HepG2 (cell line): Measurements from ENCODE around the gene HSD3B7. TPM values are rescaled to one million over a fixed set of nuclear protein-coding genes. Genes with fewer than 3 reads are reported as not detected.

ENCODE experiments used
- ADNP ChIP-seq: sonication (generic); formaldehyde crosslinking; IDR thresholded peaks from 2 replicates; pipeline ENCODE4 v1.4.0; 2020; ENCODE audit warnings: missing genetic modification reagents
- DMAP1 ChIP-seq: IDR thresholded peaks from 2 replicates; pipeline ENCODE4 v1.6.1; 2016
- DZIP1 ChIP-seq: sonication (generic); formaldehyde crosslinking; IDR thresholded peaks from 2 replicates; pipeline ENCODE4 v1.5.0; 2020; ENCODE audit warnings: mild to moderate bottlenecking, missing genetic modification reagents
- ETS1 ChIP-seq: sonication (generic); formaldehyde crosslinking; IDR thresholded peaks from 2 replicates; pipeline ENCODE4 v1.4.0; 2020; ENCODE audit warnings: missing genetic modification reagents
- FOXA3 ChIP-seq: IDR thresholded peaks from 2 replicates; pipeline ENCODE4 v1.6.1; 2016; ENCODE audit warnings: missing genetic modification reagents, missing compliant biosample characterization
- FOXC1 ChIP-seq: sonication (generic); formaldehyde crosslinking; IDR thresholded peaks from 2 replicates; pipeline ENCODE4 v1.8.0; 2022; ENCODE audit warnings: mild to moderate bottlenecking, missing genetic modification reagents, borderline replicate concordance
- HNRNPUL1 ChIP-seq: fragments of 200-400 bp; formaldehyde crosslinking; IDR thresholded peaks from 2 replicates; pipeline ENCODE4 v1.6.1; 2017; ENCODE audit warnings: low read depth, mild to moderate bottlenecking, low read length, moderate library complexity
- IRX3 ChIP-seq: sonication (generic); formaldehyde crosslinking; IDR thresholded peaks from 2 replicates; pipeline ENCODE4 v1.8.1; 2023; ENCODE audit warnings: mild to moderate bottlenecking, low read depth, missing genetic modification reagents, borderline replicate concordance
- ISL2 ChIP-seq: sonication (generic); formaldehyde crosslinking; IDR thresholded peaks from 2 replicates; pipeline ENCODE4 v1.5.0; 2020; ENCODE audit warnings: missing genetic modification reagents
- MAFK ChIP-seq, 2 experiments: IDR thresholded peaks in 1 of 2; conservative IDR thresholded peaks in 1 of 2; 2 replicates each; pipeline ENCODE4 v1.6.1; 2011; ENCODE audit warnings: improper control_type of control experiment in 2 of 2, low read length in 2 of 2
- NCOA2 ChIP-seq: sonication (generic); formaldehyde crosslinking; IDR thresholded peaks from 2 replicates; pipeline ENCODE4 v1.8.0; 2022; ENCODE audit warnings: inconsistent platforms
- NPAS2 ChIP-seq: sonication (generic); formaldehyde crosslinking; IDR thresholded peaks from 2 replicates; pipeline ENCODE4 v1.8.0; 2022; ENCODE audit warnings: mild to moderate bottlenecking, missing genetic modification reagents, borderline replicate concordance
- PHB2 ChIP-seq: fragments of 450-650 bp; IDR thresholded peaks from 2 replicates; pipeline ENCODE4 v1.6.1; 2018; ENCODE audit not compliant: partially characterized antibody
- PHF5A ChIP-seq: IDR thresholded peaks from one replicate; pipeline ENCODE4 v1.6.1; 2018; ENCODE audit warnings: low read depth, missing genetic modification reagents; ENCODE audit not compliant: unreplicated experiment
- RBFOX2 ChIP-seq: fragments of 200-400 bp; formaldehyde crosslinking; IDR thresholded peaks from 2 replicates; pipeline ENCODE4 v1.6.1; 2017; ENCODE audit warnings: low read depth, mild to moderate bottlenecking, low read length
- RFX1 ChIP-seq: fragments of 450-650 bp; IDR thresholded peaks from 2 replicates; pipeline ENCODE4 v1.6.1; 2017
- RXRB ChIP-seq: IDR thresholded peaks from 2 replicates; pipeline ENCODE4 v1.6.1; 2016; ENCODE audit warnings: borderline replicate concordance, missing genetic modification reagents, missing compliant biosample characterization
- SETDB1 ChIP-seq: sonication (generic); formaldehyde crosslinking; IDR thresholded peaks from 2 replicates; pipeline ENCODE4 v1.5.1; 2020; ENCODE audit warnings: missing genetic modification reagents, mild to moderate bottlenecking, borderline replicate concordance
- TBP ChIP-seq: sonication (generic); formaldehyde crosslinking; IDR thresholded peaks from 2 replicates; pipeline ENCODE4 v1.5.0; 2020; ENCODE audit warnings: missing genetic modification reagents
- TOE1 ChIP-seq: sonication (generic); formaldehyde crosslinking; IDR thresholded peaks from 2 replicates; pipeline ENCODE4 v1.4.0; 2020; ENCODE audit warnings: mild to moderate bottlenecking, missing genetic modification reagents
- ZNF292 ChIP-seq: sonication (generic); formaldehyde crosslinking; IDR thresholded peaks from 2 replicates; pipeline ENCODE4 v1.8.1; 2022; ENCODE audit warnings: mild to moderate bottlenecking, low read depth, missing genetic modification reagents, borderline replicate concordance
- ZNF335 ChIP-seq: sonication (generic); formaldehyde crosslinking; IDR thresholded peaks from 2 replicates; pipeline ENCODE4 v1.4.0; 2020; ENCODE audit warnings: missing genetic modification reagents
- ZNF530 ChIP-seq: sonication (generic); formaldehyde crosslinking; IDR thresholded peaks from 2 replicates; pipeline ENCODE4 v1.5.0; 2020; ENCODE audit warnings: low read depth, mild to moderate bottlenecking, missing genetic modification reagents
- polyA plus RNA-seq, 8 experiments: library from polyadenylated mRNA; depleted of rRNA in 3 of 8; stranded (reverse) in 7 of 8; unstranded in 1 of 8; fragments of >200 nt; fragmentation: Illumina TruSeq in 4 of 8; extraction: Trizol in 4 of 8; gene quantifications; 2 replicates each; pipeline versions ENCODE4 v1.2.1 to v1.2.3, GENCODE V29; 2011 to 2016; ENCODE audit warnings: low read depth in 4 of 8, missing spikeins in 1 of 8, mixed read lengths in 1 of 8; ENCODE audit not compliant: insufficient read depth in 1 of 8
- total RNA-seq, 5 experiments: library from RNA; depleted of rRNA; stranded (reverse); fragments of >200 nt; fragmentation: Illumina TruSeq; extraction: Trizol; gene quantifications; 2 replicates each; pipeline ENCODE4 v1.2.3, GENCODE V29; 2016; ENCODE audit warnings: low read depth in 1 of 5

The HSD3B7 gene
- total and polyA plus RNA-seq, 2 of the 13 experiments (the other 11 are each of a cell fraction or from before 2014, with no cell fraction given) = 32.9 to 69.7 TPM

GRCh38 chr16:31033709-31034492 is 48.9 kb downstream of the HSD3B7 start (continued):
- TF ChIP-seq ETS1 (CRISPR knock-in tag) = no peak
- no peak for TF ChIP-seq DMAP1 (CRISPR knock-in tag)
- no peak for TF ChIP-seq SETDB1 (CRISPR knock-in tag)
- no peak for TF ChIP-seq HNRNPUL1
- no peak; the same call in 1 of the 2 replicates for TF ChIP-seq ZNF335
- TF ChIP-seq PHB2 = no peak
- no peak for TF ChIP-seq ZNF530 (CRISPR knock-in tag)
- no peak; the same call in none of the 2 replicates for TF ChIP-seq DZIP1
- no peak for TF ChIP-seq TOE1 (CRISPR knock-in tag)
- TF ChIP-seq ISL2 (CRISPR knock-in tag) = 0 out of 2 replicates have a peak, but pooled peaks have one; percentile 36
- TF ChIP-seq PHF5A = no peak
- TF ChIP-seq ZNF292 (CRISPR knock-in tag) = peak; percentile 27; the same call in 1 of the 2 replicates
- TF ChIP-seq NPAS2 (CRISPR knock-in tag) = no peak
- peak; percentile 37; the same call in 1 of the 2 replicates for TF ChIP-seq RXRB (CRISPR knock-in tag)
- no peak for TF ChIP-seq ADNP (CRISPR knock-in tag)
- peak; percentile 75; the same call in 1 of the 2 replicates for TF ChIP-seq RBFOX2
- no peak for TF ChIP-seq RFX1
- no peak for TF ChIP-seq MAFK (conservative IDR thresholded peaks at IDR 0.05 in 1 of 2, IDR thresholded peaks at IDR 0.05 in 1 of 2; ENCODE audit: low read length in 2 of 2)
- peak; percentile 54; the same call in 1 of the 2 replicates for TF ChIP-seq NCOA2
- TF ChIP-seq IRX3 = no peak
- TF ChIP-seq FOXC1 = no peak; the same call in 1 of the 2 replicates
- TF ChIP-seq FOXA3 (CRISPR knock-in tag) = peak; percentile 15; the same call in 1 of the 2 replicates
- TF ChIP-seq TBP (CRISPR knock-in tag) = no peak
